GM21528 (cell line): ENCODE measurements around the gene ISYNA1.

ENCODE experiments used
- ATAC-seq: cut with Tn5 transposase; IDR thresholded peaks from one replicate; pipeline ENCODE4 v1.9.1; 2021; ENCODE audit warnings: mild to moderate bottlenecking, moderate library complexity; ENCODE audit not compliant: unreplicated experiment, low FRiP score

Gene ISYNA1

GRCh38 chr19:18468517-18468916 is 30.6 kb upstream of the ISYNA1 start:
- no peak for ATAC-seq

DNA sequence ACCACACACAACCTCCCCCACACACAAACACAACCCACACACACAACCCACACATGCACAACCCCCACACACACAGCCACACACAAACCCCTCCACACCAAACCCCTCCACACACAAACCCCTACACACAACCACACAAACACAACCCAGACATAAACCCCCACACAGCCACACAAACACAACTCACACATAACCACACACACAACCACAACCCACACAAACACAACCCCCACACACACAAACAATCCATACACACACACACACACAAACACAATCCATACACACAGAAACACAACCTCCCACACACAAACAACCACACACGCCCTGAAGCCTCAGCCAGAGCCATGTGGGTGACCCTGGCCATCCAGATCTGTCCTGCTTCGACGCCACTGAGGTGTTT is 30.0 kb upstream of the ISYNA1 start:
- ATAC-seq: no peak

DNA sequence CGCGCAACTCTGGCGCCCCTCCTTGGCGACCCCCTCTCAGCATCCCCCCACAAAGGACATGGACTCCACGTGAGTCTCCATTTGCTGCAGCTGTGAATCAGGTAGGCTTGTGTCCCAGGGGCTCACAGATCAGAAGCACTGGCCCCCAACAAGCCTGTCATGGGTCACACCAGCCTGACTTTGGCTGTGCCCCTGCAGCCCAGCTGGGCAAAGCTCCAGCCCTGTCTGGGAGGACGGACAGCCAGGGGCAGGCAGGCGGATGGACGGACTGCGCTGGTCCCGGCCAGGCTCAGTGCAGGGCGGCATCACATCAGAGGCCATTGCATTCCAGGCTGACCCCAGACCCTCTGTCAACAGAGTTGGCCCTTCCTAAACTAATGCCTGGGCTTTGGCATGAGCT is 28.4 kb upstream of the ISYNA1 start:
- ATAC-seq: no peak

- no peak for ATAC-seq
Observed at GRCh38 chr19:18465964-18466339, 28.0 kb upstream of the ISYNA1 start.

DNA sequence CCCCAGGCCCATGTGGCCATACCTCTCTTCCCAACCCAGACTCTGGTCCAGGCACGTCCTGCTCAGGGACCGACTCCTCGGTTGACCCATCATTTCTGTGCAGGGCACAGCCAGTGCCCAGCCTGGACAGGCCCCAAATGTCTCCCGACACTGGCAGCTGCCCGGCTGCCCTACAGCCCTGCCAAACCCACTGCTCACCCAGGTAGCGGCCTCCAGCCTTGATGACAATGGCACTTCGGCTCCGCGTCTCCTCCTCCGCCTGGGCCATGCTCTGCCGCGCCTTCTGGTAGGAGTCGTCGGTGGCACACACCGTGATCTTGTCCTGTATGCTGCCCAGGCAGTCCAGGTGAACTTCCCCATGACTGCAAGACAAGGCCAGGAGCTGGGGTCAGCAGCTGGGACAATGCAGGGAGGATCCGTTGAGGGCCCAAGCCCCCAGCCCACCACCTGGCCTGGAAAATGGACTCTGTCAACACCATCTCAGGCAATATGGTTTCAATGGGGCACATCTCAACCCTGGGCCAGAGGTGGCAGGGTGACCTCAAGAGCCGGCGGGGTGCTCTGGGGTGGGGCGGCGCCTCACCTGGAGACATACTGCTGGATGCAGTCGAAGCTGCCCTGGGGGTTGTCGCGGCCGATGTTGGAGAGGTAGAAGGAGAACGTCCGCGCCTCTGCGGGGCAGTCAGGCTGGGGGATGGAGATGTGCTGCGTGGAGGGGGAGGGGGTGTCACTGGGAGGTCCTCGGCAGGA is 27.5 kb upstream of the ISYNA1 start:
- ATAC-seq: no peak

- no peak for ATAC-seq
Observed at GRCh38 chr19:18464646-18465045, 26.7 kb upstream of the ISYNA1 start.

DNA sequence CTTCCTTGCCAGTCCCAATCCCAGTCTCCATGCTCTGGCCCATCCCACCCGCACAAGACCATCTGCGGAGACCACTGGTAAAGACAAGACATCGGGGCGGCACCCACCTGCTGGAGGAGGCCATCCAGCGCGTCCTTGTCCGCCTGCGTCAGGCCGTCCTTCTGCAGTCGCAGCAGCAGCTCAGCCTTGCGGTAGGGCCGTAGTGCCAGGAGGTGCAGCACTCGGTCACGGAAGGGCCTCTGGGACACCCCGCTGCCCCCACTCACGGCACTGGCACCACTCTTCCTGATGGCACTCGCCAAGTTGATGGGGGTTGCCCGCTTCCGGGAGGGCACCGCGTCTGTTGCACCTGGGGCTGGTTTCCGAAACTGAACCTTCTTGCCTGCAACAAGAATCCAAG is 23.5 kb upstream of the ISYNA1 start:
- ATAC-seq: no peak

- no peak for ATAC-seq
Observed at GRCh38 chr19:18460900-18461299, 23.0 kb upstream of the ISYNA1 start.

DNA sequence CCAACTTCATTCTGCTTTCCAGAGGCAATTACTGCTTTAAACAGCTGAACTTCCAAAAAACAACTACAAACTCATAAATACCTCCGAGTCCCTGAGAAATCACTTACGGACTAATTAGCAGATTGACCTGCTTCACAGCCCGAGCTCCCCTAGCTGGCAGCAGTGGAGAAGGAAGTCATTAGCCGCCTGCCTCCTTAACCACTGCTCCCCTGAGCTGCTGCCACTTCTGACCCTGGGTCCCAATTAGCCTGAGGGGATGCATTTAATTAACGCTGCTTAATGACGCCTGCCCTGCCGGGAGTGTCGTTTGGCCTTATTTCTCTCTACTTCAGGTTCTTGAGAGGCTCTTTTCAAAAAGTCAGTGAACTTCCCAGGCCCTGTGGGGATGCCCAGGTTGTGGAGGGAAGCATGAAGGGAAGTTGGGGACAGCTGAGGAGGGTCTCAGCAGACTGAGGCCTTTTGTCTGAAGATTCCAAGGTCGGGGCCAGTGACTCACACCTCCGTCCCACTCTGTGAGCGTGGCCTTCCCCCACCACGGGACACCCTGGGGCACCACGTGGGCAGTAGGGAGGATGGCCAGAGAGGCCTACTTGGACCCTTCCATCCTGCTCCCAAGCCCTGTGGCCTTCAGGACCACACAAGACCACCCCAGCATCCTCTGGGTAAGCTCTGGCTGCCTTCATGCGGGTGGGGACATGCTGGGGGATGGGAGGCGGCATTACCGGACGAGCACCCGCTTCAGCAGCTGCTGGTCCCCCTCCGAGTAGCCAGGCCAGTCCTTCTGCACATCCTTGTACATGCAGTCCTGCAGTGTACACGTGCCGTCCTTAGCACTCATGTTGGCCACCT is 19.8 kb upstream of the ISYNA1 start:
- no peak for ATAC-seq

- no peak for ATAC-seq
Observed at GRCh38 chr19:18456974-18457373, 19.0 kb upstream of the ISYNA1 start.

- ATAC-seq: no peak
Observed at GRCh38 chr19:18456279-18456678, 18.3 kb upstream of the ISYNA1 start.

GRCh38 chr19:18453269-18454024 is 15.5 kb upstream of the ISYNA1 start:
- no peak for ATAC-seq

- no peak for ATAC-seq
Observed at GRCh38 chr19:18452386-18452785, 14.5 kb upstream of the ISYNA1 start.

DNA sequence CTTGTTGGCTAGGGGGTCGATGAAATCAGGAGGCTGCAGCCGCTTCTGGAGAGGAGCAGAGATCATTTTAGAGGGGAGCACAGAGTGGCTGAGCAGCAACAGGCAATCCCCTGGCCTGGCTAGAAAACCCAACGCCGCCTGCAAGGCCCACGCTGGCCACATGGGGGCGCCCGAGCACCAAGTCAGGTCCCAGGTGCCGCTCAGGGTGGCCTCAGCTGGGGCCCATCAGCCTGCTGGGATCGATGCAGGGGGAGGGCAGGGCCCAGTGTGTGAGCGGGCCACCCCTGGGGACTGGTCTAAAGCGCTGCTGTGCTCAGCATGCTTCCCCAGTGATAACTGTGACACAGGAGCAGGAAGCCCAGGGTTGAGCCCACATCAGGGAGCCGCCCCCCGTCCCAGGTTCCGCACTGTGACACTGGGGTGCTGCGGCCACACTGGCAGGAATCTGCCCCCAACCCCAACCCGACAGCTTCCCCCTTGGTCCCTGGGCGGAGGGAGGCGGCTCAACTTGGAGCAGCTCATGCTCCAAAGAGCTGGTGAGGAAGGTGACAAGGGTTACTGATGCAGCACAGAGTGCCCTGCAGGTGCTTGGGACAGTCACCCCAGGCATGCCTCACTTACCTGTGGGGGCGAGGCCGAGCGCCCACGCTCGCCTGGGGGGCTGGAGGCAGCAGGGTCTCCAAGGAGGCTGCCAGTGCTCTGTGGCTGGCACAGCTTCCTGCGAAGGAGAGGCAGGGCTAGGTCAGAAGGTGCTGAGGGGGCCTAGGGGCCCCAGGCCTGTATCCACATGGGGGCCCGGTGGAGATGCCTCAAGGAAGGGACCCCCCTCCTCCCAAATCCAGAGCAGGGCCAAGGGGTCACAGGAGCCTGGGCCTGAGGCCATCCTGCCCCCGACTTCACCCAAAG is 13.3 kb upstream of the ISYNA1 start:
- no peak for ATAC-seq

DNA sequence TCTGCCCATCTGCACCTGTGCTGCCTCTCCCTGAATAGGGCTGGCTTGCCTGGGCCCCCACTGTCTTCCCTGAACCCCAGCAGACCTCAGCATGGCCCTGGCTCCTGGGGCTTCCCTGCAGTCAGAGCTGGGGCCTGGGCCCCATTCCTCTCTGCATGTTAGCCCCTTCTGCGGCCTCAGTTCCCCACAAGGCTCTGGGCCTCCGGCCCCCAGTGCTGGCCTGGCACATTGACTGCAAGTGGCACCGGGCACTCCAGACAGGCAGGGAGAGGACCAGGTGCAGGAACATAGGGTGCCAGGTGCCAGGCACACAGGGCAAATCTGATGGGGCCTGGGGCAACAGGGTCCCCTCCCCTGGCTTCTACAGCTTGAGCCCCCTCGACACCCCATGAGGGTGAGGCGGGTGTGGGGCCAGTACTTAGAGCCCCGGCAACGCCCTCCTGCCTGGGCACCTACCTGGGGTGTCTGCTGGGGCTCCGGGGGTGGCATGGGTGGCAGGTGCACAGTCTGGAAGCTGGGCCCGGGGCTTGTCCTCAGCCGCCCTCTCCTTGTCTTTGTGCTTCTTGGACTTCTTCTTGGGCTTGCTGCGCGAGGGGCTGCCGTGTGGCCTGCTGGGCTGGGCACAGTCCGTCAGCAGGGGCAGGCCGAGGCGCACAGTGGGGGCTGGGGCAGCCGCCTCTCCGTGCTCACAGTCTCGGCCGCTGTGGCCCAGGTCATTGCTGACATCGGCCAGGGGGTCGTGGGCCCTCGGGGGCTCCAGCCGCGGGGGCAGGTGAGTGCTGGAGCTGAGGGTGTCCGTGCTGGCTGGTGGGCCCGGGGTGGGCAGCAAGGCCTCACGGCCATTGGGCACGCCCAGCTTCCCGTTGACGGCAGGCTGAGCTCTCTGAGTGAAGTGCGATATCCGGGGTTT is 12.3 kb upstream of the ISYNA1 start:
- ATAC-seq: no peak

DNA sequence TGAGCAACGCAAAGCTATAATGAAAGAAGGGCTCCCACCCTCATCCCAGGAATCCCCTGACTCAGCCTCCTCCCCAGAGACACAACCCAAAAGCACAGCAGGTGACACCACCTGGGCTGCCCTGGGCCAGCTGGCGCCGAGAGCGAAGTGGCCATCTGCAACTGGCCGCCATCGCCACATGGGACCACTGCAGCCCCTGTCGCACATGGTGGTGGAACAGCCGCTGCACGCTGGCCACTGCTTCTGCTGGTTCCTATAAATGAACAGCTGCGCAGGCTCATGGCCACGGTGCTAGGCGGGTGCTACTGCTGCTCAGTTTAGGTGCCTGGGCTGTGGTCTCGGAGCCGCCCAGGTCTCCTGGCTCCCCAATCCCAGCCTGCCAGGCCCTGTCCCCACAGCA is 11.6 kb upstream of the ISYNA1 start:
- no peak for ATAC-seq

DNA sequence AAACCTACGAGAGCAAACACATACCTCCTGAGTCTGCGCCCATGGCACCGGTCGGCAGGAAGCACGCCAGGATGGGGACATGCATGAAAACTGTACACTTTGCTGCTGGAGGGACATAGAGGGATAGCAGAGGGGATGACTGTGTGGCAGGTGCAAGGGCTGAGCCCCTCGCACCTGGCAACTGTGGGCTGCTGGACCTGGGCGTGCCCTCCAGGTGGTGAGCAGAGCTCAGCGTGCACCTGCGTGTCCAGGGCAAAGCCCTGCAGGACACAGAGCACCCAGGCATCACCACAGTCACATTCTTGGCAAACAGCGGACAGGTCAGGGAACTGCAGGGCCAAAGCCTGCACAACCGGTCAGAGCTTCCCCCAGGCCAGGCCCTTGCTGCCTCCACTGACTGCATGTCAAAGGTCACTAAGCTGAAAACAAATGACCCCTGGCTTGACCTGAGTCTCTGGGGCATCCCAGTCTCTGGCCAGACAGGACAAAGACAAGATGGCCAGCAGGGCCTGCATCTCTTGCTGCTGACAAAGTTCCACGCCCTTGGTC is 9.0 kb upstream of the ISYNA1 start:
- ATAC-seq: no peak

DNA sequence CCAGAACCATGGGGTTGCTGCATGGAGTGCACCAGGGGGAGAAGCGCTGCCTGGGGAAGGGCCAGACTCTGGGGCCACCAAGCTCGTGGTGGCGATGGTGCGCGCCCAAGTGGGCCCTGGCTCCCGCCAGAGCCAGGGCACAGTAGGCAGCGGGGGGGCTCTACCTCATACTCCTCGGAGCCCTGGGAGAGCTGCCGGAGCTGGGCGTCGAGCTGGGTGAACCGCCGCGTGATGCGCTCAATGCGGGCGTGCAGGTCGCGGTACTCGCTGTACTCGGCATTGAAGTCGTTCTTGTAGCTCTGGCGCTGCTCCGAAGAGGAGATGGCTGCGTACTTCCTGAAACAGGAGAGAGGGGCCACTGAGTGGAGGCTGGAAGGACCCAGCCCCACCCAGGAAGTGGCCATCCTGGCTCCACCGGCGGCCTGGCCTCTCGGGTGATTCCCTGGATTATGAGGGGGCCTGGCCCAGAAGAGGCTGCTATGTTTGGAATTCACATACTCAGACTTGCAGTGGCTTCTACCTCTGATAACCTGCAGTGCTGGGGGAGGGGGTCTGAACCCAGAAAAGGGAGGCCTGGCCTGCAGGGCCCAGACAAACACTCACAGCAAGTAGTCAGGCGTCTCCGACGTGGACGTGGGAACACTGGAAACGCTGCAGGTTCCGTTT is 8.3 kb upstream of the ISYNA1 start:
- no peak for ATAC-seq
